ENCODE measurements around the gene DYNC1H1.
A peak's percentile ranks its signal among the peaks of the same experiment; 100 is the strongest.

DYNC1H1 gene

GRCh38 chr14:102037686-102038085, 73.3 kb downstream of the DYNC1H1 start:
- DNase-seq (ENCODE audit: low spot score) = no peak

- DNase-seq (ENCODE audit: low spot score) = no peak
Observed at GRCh38 chr14:102039157-102039556, 74.8 kb downstream of the DYNC1H1 start.

- DNase-seq (ENCODE audit: low spot score) = no peak
Observed at GRCh38 chr14:102040153-102040552, 75.8 kb downstream of the DYNC1H1 start.

- DNase-seq (ENCODE audit: low spot score) = no peak
Observed at GRCh38 chr14:102042699-102043098, 78.3 kb downstream of the DYNC1H1 start.

GRCh38 chr14:102043251-102044025, 79.1 kb downstream of the DYNC1H1 start:
- peak; percentile 76 for DNase-seq (ENCODE audit: low spot score)

DNA sequence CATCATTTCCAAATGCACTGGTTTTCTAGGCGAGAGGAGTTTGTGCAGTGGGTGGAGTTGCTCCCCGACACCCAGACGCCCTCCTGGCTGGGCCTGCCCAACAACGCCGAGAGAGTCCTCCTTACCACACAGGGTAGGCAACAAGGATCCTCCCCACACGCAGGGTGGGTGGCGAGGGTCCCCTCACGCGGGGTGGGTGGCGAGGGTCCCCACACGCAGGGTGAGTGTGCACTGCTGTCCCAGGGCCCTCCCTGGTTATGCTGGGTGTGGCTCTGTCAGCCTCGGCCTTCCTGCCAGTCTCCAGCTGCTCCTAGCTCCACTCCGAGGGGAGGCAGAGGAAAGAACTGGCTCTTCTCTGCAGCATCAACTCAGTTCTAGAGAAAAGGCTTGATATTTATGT, 80.2 kb downstream of the DYNC1H1 start:
- no peak for DNase-seq (ENCODE audit: low spot score)

DNA sequence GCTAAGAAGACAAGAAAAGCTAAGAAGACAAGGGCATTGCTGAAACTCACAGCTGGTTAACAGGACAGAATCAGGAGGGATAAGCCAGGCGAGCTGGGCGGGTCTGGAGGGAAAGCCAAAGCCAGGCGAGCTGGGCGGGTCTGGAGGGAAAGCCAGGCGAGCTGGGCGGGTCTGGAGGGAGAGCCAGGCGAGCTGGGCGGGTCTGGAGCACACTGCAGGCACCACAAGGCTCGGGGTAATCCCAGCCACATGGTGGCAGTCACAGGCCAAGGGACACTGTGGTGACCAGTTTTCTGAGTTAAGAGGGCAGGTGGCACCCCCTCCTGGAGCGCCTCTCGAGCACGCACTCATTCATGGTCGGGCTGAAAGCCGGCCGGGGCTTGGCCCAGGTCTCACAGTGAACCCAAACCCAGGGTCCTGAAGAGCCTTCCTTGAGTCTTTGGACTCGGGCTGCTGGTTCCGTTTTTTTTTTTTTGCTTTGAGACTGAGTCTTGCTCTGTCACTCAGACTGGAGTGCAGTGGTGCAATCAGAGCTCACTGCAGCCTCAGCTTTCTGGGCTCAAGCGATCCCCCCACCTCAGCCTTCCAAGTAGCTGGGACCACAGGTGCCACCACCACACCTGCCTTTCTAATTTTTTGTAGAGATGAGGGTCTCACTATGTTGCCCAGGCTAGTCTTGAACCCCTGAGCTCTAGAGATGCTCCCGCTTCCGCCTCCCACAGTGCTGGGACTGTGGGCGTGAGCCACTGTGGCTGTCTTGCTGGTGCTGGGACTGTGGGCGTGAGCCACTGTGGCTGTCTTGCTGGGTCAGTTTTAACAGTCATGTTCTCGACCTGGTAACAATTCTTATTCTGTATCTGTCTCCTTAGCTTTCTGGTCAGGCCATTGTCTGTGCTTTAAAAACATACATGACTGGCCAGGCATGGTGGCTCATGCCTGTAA, 82.2 kb downstream of the DYNC1H1 start:
- DNase-seq (ENCODE audit: low spot score) = peak; percentile 87

GRCh38 chr14:102047808-102048540, 83.6 kb downstream of the DYNC1H1 start:
- DNase-seq (ENCODE audit: low spot score) = no peak

GRCh38 chr14:102049258-102050025, 85.1 kb downstream of the DYNC1H1 start:
- no peak for DNase-seq (ENCODE audit: low spot score)

DNA sequence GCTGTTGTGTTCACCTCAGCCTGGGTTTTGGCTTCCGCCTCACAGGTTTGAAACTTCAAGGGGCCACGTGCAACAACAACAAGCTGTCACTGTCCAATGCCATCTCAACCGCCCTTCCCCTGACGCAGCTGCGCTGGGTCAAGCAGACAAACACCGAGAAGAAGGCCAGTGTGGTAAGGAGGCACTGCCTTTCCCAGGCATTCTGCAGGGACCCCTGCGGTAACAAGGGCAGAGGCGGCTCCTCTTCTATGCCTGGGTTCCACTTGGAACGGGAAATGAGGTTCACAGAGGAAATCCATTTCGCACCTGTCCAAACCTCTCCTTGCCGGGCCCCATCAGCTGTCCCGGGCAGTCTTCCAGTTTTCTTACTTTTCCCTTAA, 85.6 kb downstream of the DYNC1H1 start:
- no peak for DNase-seq (ENCODE audit: low spot score)

DNA sequence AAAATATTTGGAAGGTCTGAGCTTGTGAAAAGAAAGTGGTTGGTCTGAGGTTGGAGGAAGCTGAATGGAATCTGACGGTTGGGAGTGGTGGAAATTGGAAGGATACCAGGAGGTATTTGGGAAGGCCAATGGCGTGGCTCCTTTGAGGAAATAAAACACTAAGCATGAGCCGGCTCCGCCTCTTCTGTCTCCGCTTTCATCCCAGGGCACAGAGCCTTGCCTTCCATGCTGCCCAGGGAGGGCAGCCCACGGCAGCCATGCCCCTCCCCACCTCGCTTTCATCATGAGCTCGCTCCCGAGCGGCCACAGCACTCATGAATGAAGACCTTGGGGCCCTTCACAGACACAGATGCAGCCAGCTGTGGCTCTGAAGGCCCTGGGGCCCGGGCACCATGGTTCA, 86.3 kb downstream of the DYNC1H1 start:
- DNase-seq (ENCODE audit: low spot score) = no peak

- DNase-seq (ENCODE audit: low spot score) = no peak
Observed at GRCh38 chr14:102052522-102052921, 88.1 kb downstream of the DYNC1H1 start.

DNA sequence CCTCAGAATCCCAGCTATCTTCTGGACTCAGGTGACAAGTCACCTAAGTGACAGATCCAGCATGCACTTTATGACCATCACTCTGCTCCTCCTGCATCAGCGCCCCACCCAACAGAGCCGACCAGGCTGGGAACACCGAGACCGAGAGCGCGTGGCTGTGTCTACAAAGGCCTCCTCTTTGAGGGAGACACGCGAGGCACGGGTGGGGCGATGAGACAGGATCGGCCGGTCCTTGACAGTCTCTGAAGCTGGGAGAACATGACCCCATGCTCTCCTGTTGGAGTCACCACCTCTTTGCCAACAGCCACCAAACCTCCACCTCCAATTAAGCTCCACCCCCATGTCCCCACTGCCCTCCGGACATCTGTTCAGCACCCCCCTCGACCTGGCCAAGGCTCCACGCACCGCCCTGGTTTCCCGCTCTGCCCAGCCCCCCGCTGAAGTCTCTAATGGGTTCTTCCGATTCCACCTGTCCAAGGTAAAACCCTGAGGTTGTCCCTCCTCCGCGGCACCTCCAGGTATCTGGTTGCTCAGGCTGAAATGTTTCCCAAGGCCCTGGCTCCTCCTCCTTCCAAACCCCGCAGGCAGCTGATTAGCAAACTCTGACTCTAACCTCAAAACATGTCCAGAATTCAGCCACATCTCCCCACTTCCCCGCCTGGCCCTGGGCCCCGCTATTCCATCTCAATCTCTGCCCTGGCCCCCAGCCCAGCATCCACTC, 91.0 kb downstream of the DYNC1H1 start:
- no peak for DNase-seq (ENCODE audit: low spot score)

- no peak for DNase-seq (ENCODE audit: low spot score)
Observed at GRCh38 chr14:102056694-102057442, 92.5 kb downstream of the DYNC1H1 start.

DNA sequence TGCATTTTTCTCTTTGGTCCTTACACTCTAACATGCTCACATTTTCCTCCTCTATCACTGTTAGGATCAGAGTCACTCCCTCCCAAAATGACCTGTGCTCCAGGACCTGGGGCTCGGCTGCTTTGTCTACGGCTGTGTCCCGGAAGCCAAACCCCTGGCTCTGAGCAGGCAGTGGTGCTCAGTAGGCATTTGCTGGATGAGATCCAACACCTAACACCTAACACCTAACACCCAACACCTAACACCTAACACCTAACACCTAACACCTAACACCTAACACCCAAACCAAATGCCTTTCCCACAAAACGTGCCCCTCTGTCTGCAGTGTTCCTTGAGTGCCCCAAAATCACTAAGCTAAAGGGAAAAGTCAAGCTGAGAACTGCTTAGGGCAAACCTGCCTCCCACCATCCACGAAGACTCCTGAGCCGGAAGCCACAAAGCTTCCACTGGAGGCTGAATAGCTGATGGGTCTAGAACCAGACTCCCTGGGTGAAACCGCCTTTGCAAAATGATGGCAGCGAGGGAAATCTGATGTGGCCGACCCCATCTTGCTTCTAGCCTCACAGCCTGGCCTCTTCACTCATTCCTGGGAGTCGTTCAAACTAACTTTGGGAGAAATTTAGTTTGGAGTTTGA, 93.2 kb downstream of the DYNC1H1 start:
- no peak for DNase-seq (ENCODE audit: low spot score)

- DNase-seq (ENCODE audit: low spot score) = no peak
Observed at GRCh38 chr14:102058146-102058545, 93.8 kb downstream of the DYNC1H1 start.

DNA sequence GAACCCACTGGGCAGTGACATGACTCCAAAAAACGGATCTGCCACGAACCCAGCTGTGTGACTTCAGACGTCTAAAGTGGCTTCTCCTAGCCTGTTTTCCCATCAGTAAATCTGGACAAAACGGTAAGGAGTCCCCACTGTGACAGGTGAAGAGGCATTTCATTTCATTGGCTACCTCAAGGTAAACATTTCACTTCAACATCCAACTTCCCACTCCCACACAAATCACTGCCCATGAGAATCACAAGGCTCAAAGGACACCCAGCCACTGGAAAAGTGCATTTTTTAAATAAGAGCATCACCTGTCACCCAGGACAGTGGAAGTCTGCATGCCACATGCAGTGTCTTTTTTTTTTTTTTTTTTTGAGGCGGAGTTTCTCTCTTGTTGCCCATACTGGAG, 94.6 kb downstream of the DYNC1H1 start:
- no peak for DNase-seq (ENCODE audit: low spot score)

DNA sequence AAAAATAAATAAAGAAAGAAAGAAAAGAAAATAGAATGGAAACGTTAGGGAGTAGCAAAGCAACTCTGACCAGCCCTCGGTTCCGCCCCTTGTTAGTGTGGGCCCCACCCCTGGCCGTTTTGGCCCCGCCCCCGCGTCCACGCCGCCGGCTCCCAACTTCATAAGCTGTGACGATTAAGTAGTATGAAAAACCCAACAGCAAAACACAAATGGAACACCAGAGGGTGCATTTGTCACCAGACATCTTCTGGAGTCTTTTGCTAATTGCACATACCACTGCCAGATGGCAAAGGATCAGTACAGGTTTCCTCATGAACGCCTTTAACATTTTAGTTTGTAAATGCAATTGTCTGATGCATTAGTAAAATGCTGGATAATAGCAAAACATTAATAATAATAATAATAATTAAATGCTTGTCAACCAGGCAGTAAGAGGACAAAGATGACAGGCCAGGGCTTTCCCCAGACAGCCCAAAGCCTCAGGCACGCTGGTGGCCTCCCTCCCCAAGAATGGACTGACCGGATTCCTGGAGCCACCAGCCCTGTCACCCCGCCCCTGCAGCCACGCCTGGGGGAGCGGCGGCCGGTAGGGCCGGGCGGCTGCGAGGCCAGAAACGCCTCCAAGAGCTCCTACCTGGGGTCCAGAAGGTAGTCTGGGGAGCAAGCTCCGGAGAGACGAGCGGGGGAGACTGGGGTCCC, 98.9 kb downstream of the DYNC1H1 start:
- DNase-seq (ENCODE audit: low spot score) = peak; percentile 90

DNA sequence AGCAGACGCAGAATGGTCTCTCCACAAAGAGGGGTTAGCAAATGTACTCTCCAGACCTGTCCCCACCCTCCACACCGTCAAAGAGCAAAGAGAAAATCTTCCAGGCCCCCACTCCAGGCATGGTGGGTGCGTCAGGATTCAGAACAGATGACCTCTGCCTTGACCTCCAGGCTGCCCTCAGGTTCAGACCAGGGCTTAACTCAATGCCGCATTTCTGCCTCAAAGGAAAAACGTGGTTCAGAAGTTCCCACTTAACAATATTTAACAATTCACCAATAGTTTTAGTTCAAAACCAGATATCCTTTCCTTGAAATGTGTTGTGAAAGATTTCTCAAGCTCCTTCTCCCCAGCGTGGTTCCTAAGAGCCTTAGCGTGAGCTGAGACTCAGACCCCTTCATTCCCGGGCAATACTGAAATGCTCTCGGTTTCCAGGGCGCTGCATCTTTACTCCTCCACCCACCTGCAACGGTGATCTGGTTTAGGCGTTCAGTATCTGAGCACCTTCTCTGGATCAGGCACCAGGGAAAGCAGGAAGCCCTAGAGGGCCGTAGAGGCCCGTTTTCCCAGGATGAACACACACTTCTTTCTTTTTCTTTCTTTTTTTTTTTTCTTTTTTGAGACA, 99.5 kb downstream of the DYNC1H1 start:
- DNase-seq (ENCODE audit: low spot score) = no peak

Data from cerebellar cortex (tissue), 1 donor.